ENCODE data around the gene NAA10.
A peak's percentile ranks its signal among the peaks of the same experiment; 100 is the strongest.

The NAA10 gene

GRCh38 chrX:153927922-153928760, 6.7 kb downstream of the NAA10 start:
- DNase-seq: peak; percentile 85 to 89

DNA sequence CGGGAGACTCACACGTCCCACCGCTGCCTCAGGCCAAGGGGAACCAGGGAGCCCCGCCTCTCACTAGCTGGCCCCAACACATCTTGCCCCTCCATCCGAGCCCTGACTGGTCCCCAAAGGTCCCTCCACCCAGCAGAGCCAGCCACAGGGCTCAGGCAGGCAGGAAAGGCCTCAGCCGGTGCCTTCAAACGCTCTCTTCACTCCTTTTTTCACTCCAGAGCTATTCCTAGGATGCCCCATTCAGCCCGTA, 7.2 kb downstream of the NAA10 start:
- no peak for DNase-seq

- DNase-seq: peak; percentile 51 to 60
Observed at GRCh38 chrX:153926858-153927671, 7.8 kb downstream of the NAA10 start.

- DNase-seq: no peak
Observed at GRCh38 chrX:153926552-153926857, 8.3 kb downstream of the NAA10 start.

- DNase-seq: peak in 1 of 2 experiments; percentile 27
Observed at GRCh38 chrX:153925739-153926551, 8.9 kb downstream of the NAA10 start, which contains the start of gene ARHGAP4. TSS of gene ARHGAP4 (minus strand) at chrX:153926264. CDS start at chrX:153926202, 62 bp downstream.

- DNase-seq: no peak
Observed at GRCh38 chrX:153925387-153925738, 9.5 kb downstream of the NAA10 start.

DNA sequence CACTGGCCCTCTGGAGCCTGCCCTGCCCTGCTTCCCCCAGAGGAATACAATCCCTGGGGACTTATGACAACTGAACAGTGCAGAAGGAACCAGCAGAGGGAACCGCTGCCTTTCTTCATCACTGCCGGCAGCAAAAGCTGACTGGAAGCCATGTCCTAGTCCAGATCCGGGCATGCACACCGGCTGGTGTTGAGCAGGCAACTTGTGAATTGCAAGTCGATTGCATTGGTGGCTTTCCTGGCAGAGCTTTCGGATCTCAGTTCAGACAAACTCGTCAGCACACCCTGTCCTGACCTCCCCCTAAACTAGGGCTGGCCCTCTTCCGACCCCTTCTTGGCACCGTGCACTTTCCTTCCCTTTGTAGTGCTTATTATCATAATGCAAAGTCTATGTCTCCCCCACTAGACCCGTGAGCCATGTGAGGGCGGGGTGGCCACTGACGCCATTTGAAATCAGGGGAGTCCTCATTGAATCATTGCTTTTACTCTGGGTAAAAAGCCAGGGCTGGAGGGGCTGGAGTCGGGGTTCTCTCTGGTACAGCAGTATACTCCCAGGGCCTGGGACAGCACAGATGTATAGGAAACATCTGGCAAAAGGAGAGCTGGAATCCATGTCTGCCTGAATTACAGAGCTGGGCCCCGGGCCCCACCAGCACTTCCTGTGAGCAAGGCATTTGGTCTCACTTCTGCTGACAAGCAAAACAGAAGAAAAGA, 10.5 kb downstream of the NAA10 start:
- DNase-seq: peak in 1 of 2 experiments; percentile 24

GRCh38 chrX:153922932-153923857, 11.6 kb downstream of the NAA10 start:
- DNase-seq: no peak

- DNase-seq: no peak
Observed at GRCh38 chrX:153921511-153922446, 13.1 kb downstream of the NAA10 start.

DNA sequence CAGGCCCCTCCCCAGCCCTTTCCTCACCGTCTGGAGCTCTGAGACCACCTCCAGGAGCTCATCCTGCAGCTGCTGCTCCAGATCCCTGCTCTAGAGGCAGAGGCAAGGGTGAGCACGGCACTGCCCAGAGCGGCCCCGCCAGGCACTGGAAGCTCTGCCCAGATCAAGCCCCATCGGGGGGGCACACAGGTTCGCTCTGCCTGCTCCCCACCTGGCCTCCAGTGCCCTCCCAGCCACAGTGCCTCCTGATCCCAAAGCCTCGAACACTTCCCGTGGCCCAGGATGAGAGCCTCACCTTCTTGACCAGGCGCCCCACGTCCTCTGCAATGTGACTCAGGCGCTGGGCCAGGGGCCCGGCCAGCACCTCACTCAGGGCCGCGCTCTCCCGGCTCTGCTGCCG, 13.8 kb downstream of the NAA10 start:
- DNase-seq: no peak

GRCh38 chrX:153920546-153920945, 14.3 kb downstream of the NAA10 start:
- no peak for DNase-seq

DNA sequence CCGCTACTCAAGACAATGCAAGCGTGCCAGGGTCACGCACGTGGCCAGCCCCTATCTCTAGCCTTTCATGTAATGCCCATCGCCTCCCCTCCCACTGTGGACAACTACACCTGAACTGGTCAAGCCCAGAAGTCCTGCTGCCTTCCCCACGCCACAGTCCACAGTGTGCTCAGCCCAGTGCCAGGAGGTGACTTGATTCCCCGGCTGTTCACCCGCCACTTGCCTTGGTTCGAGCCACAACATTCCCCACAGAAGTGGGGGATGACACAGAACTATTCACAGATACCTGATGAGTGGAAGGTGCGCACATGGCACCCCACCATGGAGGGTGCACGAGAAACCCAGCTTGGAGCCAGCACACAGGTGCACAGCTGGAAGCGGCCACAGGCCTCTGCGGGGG, 15.6 kb downstream of the NAA10 start:
- no peak for DNase-seq

DNA sequence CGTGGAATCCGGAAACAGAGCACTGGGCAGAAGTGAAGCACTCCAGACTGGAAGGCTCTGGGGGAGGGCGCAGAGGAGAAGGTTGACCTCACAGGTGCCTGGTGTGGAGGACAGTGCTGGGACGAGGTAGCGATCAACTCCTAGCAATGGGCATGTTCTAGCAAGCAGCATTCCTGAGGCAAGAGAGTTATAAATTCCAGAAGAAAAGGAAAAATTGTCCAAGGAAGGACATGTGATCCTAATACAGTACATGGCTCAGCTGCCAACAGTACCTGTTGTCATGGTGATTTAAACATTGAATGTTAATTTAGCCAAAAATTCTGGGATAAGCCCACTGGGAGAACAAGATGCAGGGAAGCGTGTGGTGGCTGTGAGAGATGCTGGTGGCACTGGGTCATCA, 17.0 kb downstream of the NAA10 start:
- no peak for DNase-seq

DNA sequence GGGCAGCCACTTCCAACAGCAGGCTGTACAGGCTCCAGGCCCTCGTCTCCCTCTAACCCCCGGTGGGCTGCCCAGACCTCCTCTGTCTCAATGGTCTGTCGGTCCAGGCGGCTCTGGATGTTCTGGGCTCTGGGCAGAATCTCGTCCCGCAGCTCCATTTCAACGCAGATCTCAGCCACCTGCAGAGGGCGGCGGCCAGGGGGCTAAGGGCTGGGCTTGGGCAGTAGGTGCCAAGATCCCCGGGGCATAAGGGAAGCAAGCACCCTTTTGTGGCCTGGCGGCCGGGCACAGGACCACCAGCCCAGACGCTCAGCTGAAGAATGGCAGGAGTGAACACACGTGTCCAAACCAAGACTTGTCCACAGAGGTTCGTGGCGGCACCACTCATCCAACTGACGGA, 21.1 kb downstream of the NAA10 start:
- no peak for DNase-seq

GRCh38 chrX:153913211-153913610, 21.6 kb downstream of the NAA10 start:
- no peak for DNase-seq

DNA sequence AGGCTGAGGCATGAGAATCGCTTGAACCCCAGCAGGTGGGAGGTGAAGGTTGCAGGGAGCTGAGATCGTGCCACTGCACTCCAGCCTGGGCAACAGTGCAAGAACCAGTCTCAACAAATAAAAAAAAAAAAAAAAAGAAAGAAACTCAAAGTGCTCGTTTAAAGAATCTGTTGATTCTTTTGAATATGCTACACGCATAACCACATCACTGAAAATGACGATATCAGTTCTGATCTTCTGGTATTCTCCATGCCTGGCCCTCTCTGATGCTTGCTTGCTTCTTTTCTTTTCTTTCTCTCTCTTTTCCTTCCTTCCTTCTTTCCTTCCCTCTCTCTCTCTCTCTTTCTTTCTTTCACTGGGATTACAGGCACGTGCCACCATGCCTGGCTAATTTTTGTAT, 23.0 kb downstream of the NAA10 start:
- DNase-seq: no peak

DNA sequence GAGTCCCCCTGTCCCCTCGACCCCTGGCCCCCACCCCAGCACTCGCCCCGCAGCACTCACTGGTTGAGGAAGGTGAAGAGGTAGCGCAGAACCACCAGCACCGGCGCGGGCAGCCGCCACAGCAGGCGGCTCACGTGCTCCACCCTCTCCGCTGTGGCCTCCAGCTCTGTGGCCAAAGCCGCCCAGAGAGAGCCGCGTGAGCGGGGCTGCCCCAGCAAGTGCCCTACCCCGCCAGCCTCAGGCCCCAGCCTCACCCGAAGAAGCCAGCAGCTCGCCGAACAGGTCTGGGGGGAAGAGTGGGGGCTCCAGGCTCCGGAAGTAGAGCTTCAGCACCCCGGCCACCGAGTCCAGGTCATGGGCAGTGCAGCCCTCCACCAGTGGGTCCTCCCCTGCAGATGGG, 24.4 kb downstream of the NAA10 start:
- DNase-seq: no peak

DNA sequence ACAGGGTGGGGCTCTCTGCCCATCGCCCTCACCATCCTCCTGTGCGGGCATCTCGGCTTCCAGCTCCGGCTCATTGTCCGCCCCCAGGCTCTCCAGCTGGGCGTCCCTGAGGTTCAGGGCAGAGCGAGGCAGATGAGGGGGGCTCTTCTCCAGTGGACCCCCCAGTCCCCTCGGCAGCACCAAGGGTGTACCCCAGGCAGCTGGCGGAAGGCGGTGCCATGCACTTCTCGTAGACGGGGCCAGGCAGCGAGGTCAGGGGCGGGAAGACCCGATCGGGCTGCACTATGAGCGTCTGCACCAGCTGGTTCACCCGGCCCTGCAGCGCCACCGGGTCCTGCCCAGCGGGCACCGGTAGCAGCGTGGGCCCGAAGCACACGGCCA, 24.9 kb downstream of the NAA10 start:
- DNase-seq: no peak

GRCh38 chrX:153909024-153909979, 25.5 kb downstream of the NAA10 start:
- no peak for DNase-seq
